ENCODE measurements around the gene PMCH. TPM values are rescaled to one million over a fixed set of nuclear protein-coding genes. Genes with fewer than 3 reads are reported as not detected.

Gene PMCH
- total RNA-seq, 1 donor from 2014 or later = not detected

Other genes with a start within 250 kb of the PMCH start
- 32.0 TPM for gene WASHC3, start 135.8 kb downstream of the PMCH start, total RNA-seq
- gene NUP37, start 77.7 kb downstream of the PMCH start, total RNA-seq = 13.6 TPM
- 1.2 TPM for gene PARPBP, start 77.7 kb downstream of the PMCH start, total RNA-seq

Measured in mucosa of gallbladder (tissue), 1 donor.